ENCODE results near the gene DNAH2.

GRCh38 chr17:7732981-7733539, 15.5 kb downstream of the DNAH2 start:
- TF ChIP-seq CTCF (IDR thresholded peaks at IDR 0.05 in 8 of 11, conservative IDR thresholded peaks at IDR 0.05 in 3 of 11): no peak
- TF ChIP-seq POLR2A (IDR thresholded peaks at IDR 0.05): no peak
